ENCODE data around the gene CHST8.

DNA sequence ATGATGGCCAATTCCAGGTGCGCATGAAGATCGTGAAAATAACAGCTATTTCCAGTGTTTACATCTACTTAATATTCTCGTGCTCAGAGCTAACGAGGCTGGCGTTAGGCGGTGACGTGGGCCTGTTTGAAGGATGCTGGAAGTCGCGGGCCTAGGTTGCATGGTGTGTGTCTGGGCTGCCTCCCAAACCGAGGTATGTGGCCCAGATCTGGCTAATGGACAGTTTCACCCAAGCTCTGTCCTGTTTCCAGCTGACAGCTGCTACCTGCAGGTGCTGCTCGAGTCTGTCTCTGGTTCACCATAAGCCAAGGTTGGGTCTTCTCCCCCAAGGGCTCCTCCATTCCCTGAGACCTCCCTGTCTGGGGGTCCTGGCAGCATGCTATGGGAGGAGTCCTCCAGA is 134.4 kb downstream of the CHST8 start:
- TF ChIP-seq GATA2 (IDR thresholded peaks at IDR 0.05; ENCODE audit: low read depth, low read length) = no peak
- TF ChIP-seq GATA3 (IDR thresholded peaks at IDR 0.05; ENCODE audit: low read depth, low read length) = no peak
